Endothelial cell of umbilical vein (primary cell): ENCODE data around the gene NFIC. TPM values are rescaled to one million over a fixed set of nuclear protein-coding genes. Genes with fewer than 3 reads are reported as not detected.

ENCODE experiments used
- BruUV-seq: library from RNA; stranded (reverse); fragments of 400-500 nt; replicated peaks from 2 replicates; lab custom pipeline; 2021; lab: Mats Ljungman, UMichigan
- CTCF ChIA-PET: fragments of 300-600, 350-600 bp; sonication (Branson Sonifier 250); formaldehyde crosslinking; loops from one replicate; lab custom pipeline; 2021; ENCODE audit warnings: antibody characterized with exemption, inconsistent platforms; lab: Charles Lee
- POLR2A ChIA-PET: fragments of 300-600, 350-600 bp; sonication (Branson Sonifier 250); formaldehyde crosslinking; loops from one replicate; lab custom pipeline; 2021; ENCODE audit warnings: antibody characterized with exemption, inconsistent platforms; lab: Charles Lee
- DNase-seq: peaks from one replicate; pipeline ENCODE4 v3.0.0-alpha.2; 2011; ENCODE audit warnings: low read depth, low spot score
- FAIRE-seq: peaks from 2 replicates; lab custom pipeline; 2011; peaks lifted over from hg19 to GRCh38; lab: Jason Lieb, UNC
- H2AFZ ChIP-seq: 2 replicates; pipeline ENCODE4 v1.6.0; 2012; ENCODE audit warnings: low read depth, low read length, control low read depth, inconsistent platforms
- H3K27ac ChIP-seq: 2 replicates; pipeline ENCODE4 v1.5.1; 2011; ENCODE audit warnings: low read depth, mild to moderate bottlenecking, control low read depth, low read length, moderate library complexity; ENCODE audit not compliant: insufficient read depth
- H3K27me3 ChIP-seq, 2 experiments: 2 replicates each; pipeline versions ENCODE4 v1.6.0 to v1.6.1; 2011; ENCODE audit warnings: low read length in 2 of 2, mixed read lengths in 1 of 2; ENCODE audit not compliant: control insufficient read depth in 2 of 2, insufficient read depth in 2 of 2
- H3K36me3 ChIP-seq, 2 experiments: 2 replicates in 1 of 2; 3 replicates in 1 of 2; pipeline ENCODE4 v1.5.1; 2011; ENCODE audit warnings: low read length in 2 of 2, mild to moderate bottlenecking in 1 of 2, moderate library complexity in 1 of 2; ENCODE audit not compliant: control insufficient read depth in 2 of 2, insufficient read depth in 2 of 2; ENCODE audit errors: extremely low read depth in 1 of 2
- H3K4me1 ChIP-seq: 3 replicates; pipeline ENCODE4 v1.5.1; 2011; ENCODE audit warnings: mild to moderate bottlenecking, low read length; ENCODE audit not compliant: control insufficient read depth, insufficient read depth; ENCODE audit errors: extremely low read depth
- H3K4me2 ChIP-seq: 2 replicates; pipeline ENCODE4 v1.6.1; 2011; ENCODE audit warnings: low read length, control low read depth, mixed read lengths; ENCODE audit not compliant: insufficient read depth
- H3K4me3 ChIP-seq, 3 experiments: fragments of 200-600 bp in 1 of 3; sonication (generic), shearing (Covaris generic) in 1 of 3; replicated peaks in 1 of 3; 2 replicates each; pipeline ENCODE4 v1.5.1; 2011 to 2016; ENCODE audit warnings: control low read depth in 3 of 3, low read length in 3 of 3, mild to moderate bottlenecking in 2 of 3, inconsistent platforms in 1 of 3, low read depth in 1 of 3, moderate library complexity in 1 of 3; ENCODE audit not compliant: insufficient read depth in 1 of 3
- H3K79me2 ChIP-seq: 2 replicates; pipeline ENCODE4 v1.6.0; 2012; ENCODE audit warnings: low read length, inconsistent platforms; ENCODE audit not compliant: control insufficient read depth, insufficient read depth
- H3K9ac ChIP-seq: replicated peaks from 2 replicates; pipeline ENCODE3; 2011; ENCODE audit warnings: low read length, control low read depth; ENCODE audit not compliant: insufficient read depth; ENCODE audit errors: extremely low read depth
- H3K9me1 ChIP-seq: replicated peaks from 3 replicates; pipeline ENCODE4 v1.6.0; 2011; ENCODE audit warnings: mild to moderate bottlenecking, low read length; ENCODE audit not compliant: control insufficient read depth, insufficient read depth; ENCODE audit errors: extremely low read depth
- H3K9me3 ChIP-seq: replicated peaks from 2 replicates; pipeline ENCODE4 v1.5.1; 2012; ENCODE audit warnings: low read length, inconsistent platforms; ENCODE audit not compliant: control insufficient read depth, insufficient read depth
- H4K20me1 ChIP-seq: replicated peaks from 2 replicates; pipeline ENCODE3; 2011; ENCODE audit warnings: mild to moderate bottlenecking, low read length; ENCODE audit not compliant: control insufficient read depth, insufficient read depth; ENCODE audit errors: extremely low read depth
- CTCF ChIP-seq, 2 donors: IDR thresholded peaks; 1 replicate in 1 of 2; 2 replicates in 1 of 2; pipeline ENCODE4 v1.5.1; 2011; ENCODE audit warnings: low read length in 2 of 2, mild to moderate bottlenecking in 2 of 2, moderate library complexity in 2 of 2, control low read depth in 1 of 2, inconsistent platforms in 1 of 2, low read depth in 1 of 2; ENCODE audit not compliant: insufficient read depth in 1 of 2; ENCODE audit errors: extremely low read depth in 1 of 2
- EZH2 ChIP-seq: IDR thresholded peaks from 2 replicates; pipeline ENCODE4 v1.6.1; 2012; ENCODE audit warnings: borderline replicate concordance, low read depth, mild to moderate bottlenecking, moderate library complexity, low read length, inconsistent platforms; ENCODE audit not compliant: severe bottlenecking
- FOS ChIP-seq: IDR thresholded peaks from 2 replicates; pipeline ENCODE4 v1.6.1; 2011; ENCODE audit warnings: mild to moderate bottlenecking, low read length, moderate library complexity, borderline replicate concordance; ENCODE audit not compliant: insufficient read depth
- GATA2 ChIP-seq: IDR thresholded peaks from 2 replicates; pipeline ENCODE4 v1.7.0; 2011; ENCODE audit warnings: low read depth, mild to moderate bottlenecking, moderate library complexity, mixed read lengths, low read length; ENCODE audit not compliant: insufficient read length, insufficient read depth
- JUN ChIP-seq: IDR thresholded peaks from 2 replicates; pipeline ENCODE4 v1.6.1; 2011; ENCODE audit warnings: borderline replicate concordance, low read depth; ENCODE audit not compliant: insufficient read length, insufficient read depth
- MAX ChIP-seq: IDR thresholded peaks from 2 replicates; pipeline ENCODE4 v1.6.1; 2011; ENCODE audit not compliant: insufficient read depth, insufficient read length
- MYC ChIP-seq: IDR thresholded peaks from one replicate; pipeline ENCODE4 v1.6.1; 2011; ENCODE audit warnings: mild to moderate bottlenecking, low read depth, low read length
- POLR2A ChIP-seq: IDR thresholded peaks from 2 replicates; pipeline ENCODE4 v1.6.1; 2012; ENCODE audit warnings: low read depth, mild to moderate bottlenecking, control low read depth, low read length
- POLR2AphosphoS5 ChIP-seq: IDR thresholded peaks from 2 replicates; pipeline ENCODE4 v1.6.1; 2012; ENCODE audit warnings: low read depth, mild to moderate bottlenecking, control low read depth, low read length, moderate library complexity; ENCODE audit not compliant: insufficient read depth
- dilution Hi-C: fragments of 300-500 bp; cut with MboI; formaldehyde crosslinking; loops from one replicate; pipeline ENCODE4 v1.15.0; 2019; ENCODE audit warnings: low sequenced_read_pairs; ENCODE audit not compliant: extremely low pct_ligation_motif_present
- intact Hi-C: fragments of 100-400 bp; cut with micrococcal nuclease; formaldehyde crosslinking; loops from one replicate; pipeline ENCODE4 v1.10.0; 2022
- polyA plus RNA-seq, 4 experiments: library from polyadenylated mRNA; depleted of rRNA in 3 of 4; stranded (reverse) in 3 of 4; unstranded in 1 of 4; fragments of >200 nt; gene quantifications; 2 replicates each; pipeline versions ENCODE4 v1.2.1 to v1.2.3, GENCODE V29; 2011 to 2012; ENCODE audit warnings: missing spikeins in 1 of 4
- total RNA-seq: library from RNA; stranded (reverse); gene quantifications from 2 replicates; pipeline ENCODE4 v1.2.3, GENCODE V29; 2021

NFIC gene
- total and polyA plus RNA-seq, 2 donors (not counting 3 experiments of a cell fraction or from before 2014, with no cell fraction given) = 11.4 to 133 TPM

GRCh38 chr19:3451451-3451866 lies 85.1 kb downstream of the NFIC start:
- H3K4me3 ChIP-seq = no peak overlapping the region
- TSS peak; percentile 82 for BruUV-seq

More at GRCh38 chr19:3451451-3451866, 85.1 kb downstream of the NFIC start:
- Histone ChIP-seq H3K9me3 (no peaks in the 10 kb centered on the region), H3K27me3 (no peaks in the 10 kb centered on the region), H3K79me2 (peaks cover 5% of the 10 kb centered on the region), H3K36me3 (peaks cover 5 to 41% of the 10 kb centered on the region in 2 experiments), H3K9ac (peak overlapping the region; percentile 70), H2AFZ (no peak overlapping the region), H4K20me1 (no peaks in the 10 kb centered on the region), H3K4me2 (no peak overlapping the region), H3K9me1 (no peaks in the 10 kb centered on the region), H3K4me1 (peaks cover 11% of the 10 kb centered on the region), H3K27ac (peak overlapping the region; percentile 94)
- dilution Hi-C loops (no loop called here), intact Hi-C loops (loop anchor here (1.0 kb wide), 4 partner anchors 8 to 47 kb away; no protein-coding TSS in a partner anchor)
- DNase-seq (no peak), FAIRE-seq (no peak)
- TF ChIP-seq POLR2A = no peak
- TF ChIP-seq CTCF (IDR thresholded peaks at IDR 0.05; ENCODE audit: extremely low read depth in 1 of 2, insufficient read depth in 1 of 2, low read depth in 1 of 2, low read length in 2 of 2) = no peak
- no peak for TF ChIP-seq FOS
- TF ChIP-seq MYC = no peak
- TF ChIP-seq POLR2AphosphoS5 = no peak
- TF ChIP-seq EZH2 = no peak
- TF ChIP-seq GATA2 = no peak
- no peak for TF ChIP-seq JUN
- no peak for TF ChIP-seq MAX
- CTCF ChIA-PET = interaction anchor here (0.7 to 1.2 kb wide), 3 partner anchors 18 to 31 kb away, joined by 3 to 4 read pairs (median 3); no protein-coding TSS in a partner anchor
- POLR2A ChIA-PET = no interaction called here
